Muscle layer of duodenum (tissue), 2 donors: ENCODE data around the gene NR2E3.

Source experiments
- H3K27ac ChIP-seq: one replicate; pipeline ENCODE4 v1.7.0; 2013; ENCODE audit warnings: mild to moderate bottlenecking, low read length
- H3K27me3 ChIP-seq: one replicate; pipeline ENCODE4 v1.7.0; 2013; ENCODE audit warnings: low read depth, mild to moderate bottlenecking, control low read depth, low read length
- H3K36me3 ChIP-seq, 2 donors: one replicate each; pipeline ENCODE4 v1.7.0; 2013; ENCODE audit warnings: low read length in 2 of 2, control low read depth in 1 of 2, mild to moderate bottlenecking in 1 of 2; ENCODE audit not compliant: insufficient read depth in 2 of 2, control insufficient read depth in 1 of 2
- H3K4me1 ChIP-seq, 2 donors: one replicate each; pipeline ENCODE4 v1.7.0; 2013; ENCODE audit warnings: low read length in 2 of 2, mild to moderate bottlenecking in 2 of 2, control low read depth in 1 of 2, moderate library complexity in 1 of 2; ENCODE audit not compliant: insufficient read depth in 2 of 2, control insufficient read depth in 1 of 2
- H3K4me3 ChIP-seq, 2 donors: one replicate each; pipeline ENCODE4 v1.7.0; 2013; ENCODE audit warnings: low read length in 2 of 2, low read depth in 1 of 2, mild to moderate bottlenecking in 1 of 2
- H3K9me3 ChIP-seq, 2 donors: one replicate each; pipeline ENCODE4 v1.7.0; 2013; ENCODE audit warnings: low read length in 2 of 2, control low read depth in 1 of 2, mild to moderate bottlenecking in 1 of 2; ENCODE audit not compliant: control insufficient read depth in 1 of 2
- donor health status: healthy.

The NR2E3 gene

DNA sequence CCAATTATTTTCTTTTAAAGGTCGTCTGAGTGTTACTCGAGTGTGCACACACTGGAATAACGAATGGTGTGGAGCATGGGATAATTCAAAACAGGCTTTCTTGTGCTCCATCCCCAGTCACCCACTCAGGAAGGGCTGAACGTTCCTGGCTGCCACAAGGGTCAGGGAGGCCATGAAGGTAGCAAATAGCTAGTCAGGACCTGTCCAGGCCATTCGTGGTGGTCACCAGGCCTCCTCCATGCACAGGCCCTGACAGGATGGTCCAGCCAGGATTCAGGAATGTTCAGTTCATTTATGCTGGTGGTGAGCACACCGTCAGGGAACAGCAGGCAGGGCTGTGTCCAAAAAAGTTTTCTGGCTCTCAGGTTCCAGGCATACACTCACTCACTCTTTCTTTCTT is 11.7 kb upstream of the NR2E3 start:
- H3K27ac ChIP-seq = no peak overlapping the region
- H3K9me3 ChIP-seq = no peaks in the 10 kb centered on the region
- H3K27me3 ChIP-seq = no peaks in the 10 kb centered on the region
- H3K36me3 ChIP-seq = no peaks in the 10 kb centered on the region
- no peaks in the 10 kb centered on the region for H3K4me1 ChIP-seq
- no peak overlapping the region for H3K4me3 ChIP-seq

DNA sequence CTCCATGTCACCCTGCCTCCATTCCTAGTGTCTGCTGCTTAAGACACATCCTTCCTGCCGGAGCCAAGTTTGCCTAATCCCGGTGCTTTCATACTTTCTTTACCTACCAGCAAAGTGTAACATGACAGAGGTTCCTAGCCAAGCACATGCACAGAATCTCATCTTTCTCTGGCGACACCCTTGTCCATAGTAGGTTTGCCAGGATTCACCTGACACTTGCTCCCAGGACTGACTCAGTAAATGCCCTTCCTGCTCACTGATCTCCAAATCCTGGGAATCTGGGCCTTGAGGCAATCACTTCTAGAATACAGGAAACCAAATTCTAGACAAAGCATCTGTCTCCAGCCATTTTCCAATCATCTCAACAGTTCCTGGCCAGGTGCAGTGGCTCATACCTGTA is 10.2 kb upstream of the NR2E3 start:
- H3K4me3 ChIP-seq = no peak overlapping the region
- H3K9me3 ChIP-seq = no peaks in the 10 kb centered on the region
- H3K4me1 ChIP-seq = no peaks in the 10 kb centered on the region
- H3K27ac ChIP-seq = no peak overlapping the region
- no peaks in the 10 kb centered on the region for H3K36me3 ChIP-seq
- H3K27me3 ChIP-seq = no peaks in the 10 kb centered on the region

DNA sequence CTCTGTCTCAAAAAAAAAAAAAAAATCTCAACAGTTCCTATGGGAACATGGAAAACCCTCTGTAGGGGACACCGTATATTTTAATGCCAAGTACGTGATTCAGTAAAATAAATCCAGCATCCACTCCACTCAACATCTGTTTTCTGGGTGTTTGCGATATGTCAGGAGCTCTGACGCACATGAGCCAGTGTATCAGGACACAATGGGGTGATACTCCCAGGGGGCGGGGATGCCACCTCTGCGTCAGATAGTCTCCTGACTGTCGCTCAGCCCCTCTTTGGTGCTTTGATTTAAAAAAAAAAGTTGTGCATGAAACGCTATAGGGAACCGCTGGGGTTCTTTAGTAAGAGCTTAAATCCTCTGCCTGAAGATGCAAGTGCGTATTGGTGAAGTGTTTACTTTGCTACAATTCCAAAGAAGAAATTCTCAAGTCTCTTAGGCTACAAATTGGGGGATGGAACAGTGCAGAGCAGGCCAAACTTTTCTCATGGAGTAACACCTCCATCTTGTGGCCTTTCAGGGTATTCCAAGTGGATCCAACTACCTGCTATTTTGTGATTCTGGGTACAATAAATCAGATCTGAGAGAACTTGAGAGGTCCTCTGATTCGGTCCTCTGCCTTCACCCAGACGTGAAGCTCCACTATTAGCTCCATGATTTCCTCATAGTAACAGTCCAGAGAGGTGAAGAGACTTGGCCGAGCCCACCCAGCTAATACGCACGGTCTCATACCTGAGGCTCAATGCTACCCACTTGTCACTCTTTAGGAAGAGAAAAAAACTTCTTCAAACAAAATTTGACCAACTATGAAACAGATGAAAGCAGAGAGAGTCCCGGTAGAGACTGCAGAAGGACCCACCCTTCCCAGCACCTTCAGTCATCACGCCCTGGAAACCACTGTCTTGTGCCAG is 9.3 kb upstream of the NR2E3 start:
- H3K27me3 ChIP-seq = no peaks in the 10 kb centered on the region
- no peaks in the 10 kb centered on the region for H3K9me3 ChIP-seq
- no peaks in the 10 kb centered on the region for H3K36me3 ChIP-seq
- no peak overlapping the region for H3K27ac ChIP-seq
- no peak overlapping the region for H3K4me3 ChIP-seq
- no peaks in the 10 kb centered on the region for H3K4me1 ChIP-seq

DNA sequence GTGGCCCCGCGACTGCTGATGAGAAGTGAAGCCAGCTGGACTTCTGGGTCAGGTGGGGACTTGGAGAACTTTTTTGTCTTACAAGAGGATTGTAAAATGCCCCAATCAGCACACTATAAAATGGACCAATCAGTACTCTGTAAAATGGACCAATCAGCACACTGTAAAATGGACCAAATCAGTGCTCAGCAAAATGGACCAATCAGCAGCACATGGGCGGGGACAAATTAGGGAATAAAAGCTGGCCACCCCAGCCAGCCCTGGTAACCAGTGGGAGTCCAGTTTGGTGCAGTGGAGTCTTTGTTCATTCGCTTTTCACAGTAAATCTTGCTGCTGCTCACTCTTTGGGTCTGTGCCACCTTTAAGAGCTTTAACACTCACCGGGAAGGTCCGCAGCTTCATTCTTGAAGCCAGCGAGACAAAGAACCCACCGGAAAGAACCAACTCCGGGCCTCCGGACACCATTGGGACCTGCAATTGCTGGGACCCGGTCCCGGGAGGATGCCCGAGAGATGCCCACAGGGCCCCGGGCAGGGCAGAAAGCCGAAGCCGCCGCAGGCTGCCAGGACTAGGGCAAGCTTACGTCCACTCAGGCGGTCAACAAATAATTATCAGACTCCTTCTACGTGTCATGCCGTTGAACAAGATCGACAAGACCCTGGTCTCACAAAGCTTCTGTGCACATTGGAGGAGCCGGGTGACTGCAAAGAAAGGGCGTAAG is 8.3 kb upstream of the NR2E3 start:
- H3K27me3 ChIP-seq = no peaks in the 10 kb centered on the region
- H3K36me3 ChIP-seq = no peaks in the 10 kb centered on the region
- no peak overlapping the region for H3K27ac ChIP-seq
- no peak overlapping the region for H3K4me3 ChIP-seq
- no peaks in the 10 kb centered on the region for H3K4me1 ChIP-seq
- H3K9me3 ChIP-seq = no peaks in the 10 kb centered on the region

DNA sequence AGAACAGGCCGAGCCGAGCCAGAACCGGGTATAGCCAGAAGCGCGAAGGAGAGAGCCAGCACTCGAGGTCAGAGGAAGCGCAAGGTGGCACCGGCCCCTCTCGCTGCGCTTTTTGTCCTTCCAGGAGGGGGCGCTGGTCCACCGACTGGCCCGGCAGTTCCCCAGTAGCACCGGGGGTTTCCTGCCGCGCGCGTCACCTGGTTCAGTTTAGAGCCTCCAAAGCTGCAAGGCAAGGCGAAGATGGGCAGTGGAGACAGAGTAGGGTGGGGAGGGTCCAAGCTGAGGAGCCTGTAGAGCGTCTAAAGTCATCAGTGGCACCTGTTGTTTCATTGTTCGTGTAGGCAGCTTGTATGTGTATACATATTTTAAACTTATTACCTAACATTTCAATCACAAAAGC is 7.6 kb upstream of the NR2E3 start:
- Histone ChIP-seq H3K4me3 (no peak overlapping the region), H3K36me3 (no peaks in the 10 kb centered on the region), H3K27ac (no peak overlapping the region), H3K9me3 (no peaks in the 10 kb centered on the region), H3K27me3 (no peaks in the 10 kb centered on the region), H3K4me1 (no peaks in the 10 kb centered on the region)

- H3K36me3 ChIP-seq = no peaks in the 10 kb centered on the region
- no peaks in the 10 kb centered on the region for H3K9me3 ChIP-seq
- H3K27ac ChIP-seq = no peak overlapping the region
- no peak overlapping the region for H3K4me3 ChIP-seq
- no peaks in the 10 kb centered on the region for H3K4me1 ChIP-seq
- H3K27me3 ChIP-seq = no peaks in the 10 kb centered on the region
Measured at GRCh38 chr15:71804226-71804625, 6.1 kb upstream of the NR2E3 start.

DNA sequence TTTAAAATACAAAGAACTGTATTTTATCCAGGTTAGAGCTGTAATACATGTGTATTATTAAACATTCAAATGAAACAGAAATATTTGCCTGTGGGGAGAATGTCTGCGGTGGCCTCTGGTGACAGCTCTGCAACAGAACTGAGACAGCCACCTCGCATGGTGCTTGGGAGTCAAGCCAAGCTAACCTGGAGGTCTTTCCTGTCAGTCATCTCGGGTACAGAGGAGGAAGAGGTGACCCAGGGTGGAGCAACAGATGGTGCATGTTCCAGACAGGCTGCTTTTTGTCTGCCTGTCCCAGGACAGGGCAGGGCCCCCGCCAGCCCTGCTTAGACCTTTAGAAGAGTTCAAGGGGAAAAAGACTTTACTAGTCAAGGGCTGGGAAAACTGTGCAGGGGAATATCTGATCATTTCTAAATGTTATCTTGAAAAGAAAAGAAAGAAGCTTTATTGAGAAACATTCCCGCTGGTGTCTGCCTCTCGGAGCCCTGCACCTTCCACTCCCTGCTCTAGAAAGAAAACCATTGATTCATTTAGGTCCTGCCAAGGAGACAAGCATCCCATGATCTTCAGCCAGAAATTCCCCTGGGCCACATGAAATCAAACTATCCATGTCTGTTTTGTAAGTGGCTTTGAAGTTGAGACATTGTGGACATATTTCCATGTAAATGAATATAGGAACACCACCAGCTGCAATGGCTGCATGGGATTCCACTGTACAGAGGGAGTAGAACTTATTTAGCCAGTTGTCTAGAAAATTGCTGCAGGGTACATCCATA is 5.5 kb upstream of the NR2E3 start:
- H3K4me3 ChIP-seq = no peak overlapping the region
- no peak overlapping the region for H3K27ac ChIP-seq
- H3K9me3 ChIP-seq = no peaks in the 10 kb centered on the region
- H3K27me3 ChIP-seq = no peaks in the 10 kb centered on the region
- H3K36me3 ChIP-seq = no peaks in the 10 kb centered on the region
- no peaks in the 10 kb centered on the region for H3K4me1 ChIP-seq

DNA sequence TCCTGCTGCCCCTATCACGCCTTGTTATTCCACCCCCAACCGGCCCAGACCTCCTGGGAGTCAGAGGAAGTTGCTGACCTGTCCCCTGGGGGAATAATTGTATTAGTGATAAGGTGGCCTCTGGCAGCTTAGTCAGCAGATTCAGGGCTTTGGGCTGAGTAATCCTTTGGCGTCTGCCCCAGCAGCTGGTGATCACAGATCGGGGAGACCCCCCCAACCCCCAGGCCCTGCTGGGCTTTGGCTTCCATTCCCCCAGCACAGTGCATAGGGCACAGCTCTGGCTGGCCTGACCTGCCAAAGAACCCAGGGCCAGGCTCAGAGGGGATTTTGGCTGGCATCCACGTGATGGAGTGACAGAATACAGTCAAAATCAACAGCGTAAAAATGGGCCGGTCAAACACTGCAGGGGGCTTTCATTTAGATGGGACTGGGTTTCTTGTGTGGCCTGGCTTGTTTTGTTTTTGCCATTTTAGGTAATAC is 3.9 kb upstream of the NR2E3 start:
- Histone ChIP-seq H3K27ac (no peak overlapping the region), H3K4me3 (no peak overlapping the region), H3K4me1 (no peaks in the 10 kb centered on the region), H3K36me3 (no peaks in the 10 kb centered on the region), H3K27me3 (no peaks in the 10 kb centered on the region), H3K9me3 (no peaks in the 10 kb centered on the region)

DNA sequence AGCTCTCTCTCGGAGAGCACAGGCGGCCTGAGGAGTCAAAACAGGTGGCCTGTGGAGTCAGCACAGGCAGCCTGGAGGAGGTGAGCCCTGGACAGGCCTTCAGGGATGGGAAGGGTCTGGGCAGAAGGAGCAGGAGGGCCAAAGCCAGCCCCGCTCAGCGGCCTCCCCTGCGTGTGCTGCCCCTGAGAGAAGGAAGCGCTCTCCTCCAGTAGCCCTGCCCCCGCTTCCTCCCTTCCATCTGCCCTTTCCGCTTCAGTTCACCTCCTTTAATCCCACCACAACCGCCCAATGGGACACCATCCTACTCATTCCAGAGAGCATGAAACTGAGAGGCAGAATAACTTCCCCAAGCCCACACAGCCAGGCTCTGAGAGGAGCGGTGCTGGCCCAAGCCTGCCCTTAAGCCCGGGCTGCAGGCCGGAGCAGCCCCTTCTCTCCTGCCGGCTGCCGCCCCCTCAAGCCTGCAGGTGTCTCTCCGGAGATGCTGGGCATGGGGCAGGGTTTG is 3.2 kb upstream of the NR2E3 start:
- Histone ChIP-seq H3K27ac (no peak overlapping the region), H3K4me3 (no peak overlapping the region), H3K4me1 (no peaks in the 10 kb centered on the region), H3K36me3 (no peaks in the 10 kb centered on the region), H3K9me3 (no peaks in the 10 kb centered on the region), H3K27me3 (no peaks in the 10 kb centered on the region)

GRCh38 chr15:71807691-71808091 is 2.7 kb upstream of the NR2E3 start:
- H3K27me3 ChIP-seq = no peaks in the 10 kb centered on the region
- H3K4me3 ChIP-seq = no peak overlapping the region
- H3K36me3 ChIP-seq = no peaks in the 10 kb centered on the region
- H3K27ac ChIP-seq = no peak overlapping the region
- no peaks in the 10 kb centered on the region for H3K9me3 ChIP-seq
- H3K4me1 ChIP-seq = no peaks in the 10 kb centered on the region
